Activated T-cell treated with anti-CD3 and anti-CD28 coated beads for 24 hours (primary cell): ENCODE measurements around the gene HBEGF.

Experiments
- DNase-seq: peaks from one replicate; pipeline ENCODE4 v3.0.0-alpha.2; 2020; ENCODE audit warnings: low read depth

The HBEGF gene

DNA sequence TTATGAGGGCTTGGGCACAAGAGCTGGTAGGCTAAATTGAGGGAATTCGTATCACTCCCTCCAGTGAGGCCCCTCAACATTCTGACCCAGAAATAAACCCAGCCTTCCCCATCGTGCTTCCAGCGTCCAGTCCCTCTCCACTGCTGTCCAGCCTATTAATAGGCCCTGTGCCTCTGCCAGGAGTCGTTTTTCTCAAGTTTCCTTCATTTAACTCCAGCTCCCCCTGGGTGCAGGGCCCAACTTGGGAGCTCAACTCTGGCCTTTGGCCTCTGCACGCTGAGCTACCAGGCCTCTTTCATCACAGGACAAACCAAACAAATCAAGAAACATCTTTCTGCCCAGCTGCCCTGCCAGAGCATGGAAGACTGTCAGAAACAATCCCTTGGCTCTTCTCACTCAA is 10.0 kb downstream of the HBEGF start:
- no peak for DNase-seq

DNA sequence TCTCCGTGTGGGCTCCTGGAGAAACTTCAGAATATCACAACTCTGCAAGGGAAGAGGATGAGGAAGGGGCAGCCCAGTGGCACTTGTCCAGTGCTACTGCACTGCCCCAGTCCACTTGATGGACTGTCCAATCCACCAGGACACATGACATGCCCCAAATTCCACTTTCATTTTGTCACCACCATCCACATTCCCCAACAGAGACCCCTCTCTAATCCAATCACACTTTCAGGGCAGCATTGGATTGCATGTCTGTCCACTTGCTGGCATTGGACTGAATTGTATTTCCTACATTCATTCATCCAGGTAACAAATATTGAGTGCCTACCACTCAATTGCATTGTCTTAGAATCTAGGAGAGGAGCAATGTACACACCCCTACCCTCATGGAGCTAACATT is 14.8 kb downstream of the HBEGF start:
- DNase-seq: no peak

DNA sequence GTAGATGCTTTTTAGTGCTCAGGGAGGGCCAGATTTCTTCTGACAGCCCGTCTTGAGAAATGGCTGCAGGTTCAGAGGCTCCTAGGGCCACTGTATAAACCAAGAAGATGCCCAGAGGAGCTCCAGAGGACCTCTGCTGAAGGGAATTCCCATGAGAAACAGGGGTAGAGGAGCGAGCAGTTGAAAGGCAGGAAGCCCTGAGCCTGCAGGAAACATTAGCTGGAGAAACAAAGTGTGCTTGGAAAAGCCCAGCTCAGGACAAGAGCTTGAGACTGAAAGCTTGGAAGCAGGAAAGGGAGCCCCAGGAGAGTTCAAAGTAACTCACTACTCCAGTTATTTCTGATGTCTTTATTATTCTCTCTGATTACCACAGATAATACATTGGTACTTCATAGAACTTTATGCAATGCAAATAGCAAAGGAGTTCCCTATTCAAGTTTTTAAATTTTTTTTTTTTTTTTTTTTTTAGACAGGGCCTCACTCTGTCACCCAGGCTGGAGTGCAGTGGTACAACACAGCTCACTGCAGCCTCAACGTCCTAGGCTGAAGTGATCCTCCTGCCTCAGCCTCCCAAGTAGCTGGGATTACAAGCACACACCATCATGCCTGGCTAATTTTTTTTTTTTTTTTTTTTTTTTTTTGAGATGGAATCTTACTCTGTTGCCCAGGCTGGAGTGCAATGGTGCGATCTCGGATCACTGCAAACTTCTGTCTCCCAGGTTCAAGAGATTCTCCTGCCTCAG is 16.5 kb downstream of the HBEGF start:
- no peak for DNase-seq

DNA sequence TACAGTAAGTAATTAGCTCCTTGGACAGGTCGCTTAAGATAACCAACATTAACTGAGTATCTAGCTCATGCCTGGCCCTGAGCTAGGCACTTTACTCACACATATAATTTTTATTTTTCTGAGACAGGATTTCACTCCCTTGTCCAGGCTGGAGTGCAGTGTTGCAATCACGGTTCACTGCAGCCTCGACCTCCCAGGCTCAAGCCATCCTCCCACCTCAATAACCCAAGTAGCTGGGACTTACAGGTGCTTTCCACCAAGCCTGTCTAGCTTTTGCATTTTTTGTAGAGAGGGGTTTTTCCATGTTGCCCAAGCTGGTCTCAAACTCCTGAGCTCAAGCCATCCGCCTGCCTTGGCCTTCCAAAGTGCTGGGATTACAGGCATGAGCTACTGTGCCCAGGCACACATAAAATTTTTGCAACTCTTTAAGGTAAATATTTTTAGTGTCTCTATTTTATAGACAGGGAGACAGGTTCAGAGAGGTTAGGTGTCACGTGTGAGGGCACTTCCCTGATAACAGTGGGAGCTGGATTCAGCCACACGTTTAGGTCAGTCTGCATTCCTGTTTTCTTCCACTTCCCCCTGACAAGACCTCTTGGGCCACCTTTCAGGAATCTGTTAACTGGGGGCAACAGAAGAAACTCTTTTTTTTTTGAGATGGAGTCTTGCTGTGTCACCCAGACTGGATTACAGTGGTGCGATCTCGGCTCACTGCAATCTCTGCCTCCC is 18.2 kb downstream of the HBEGF start:
- DNase-seq: no peak

DNA sequence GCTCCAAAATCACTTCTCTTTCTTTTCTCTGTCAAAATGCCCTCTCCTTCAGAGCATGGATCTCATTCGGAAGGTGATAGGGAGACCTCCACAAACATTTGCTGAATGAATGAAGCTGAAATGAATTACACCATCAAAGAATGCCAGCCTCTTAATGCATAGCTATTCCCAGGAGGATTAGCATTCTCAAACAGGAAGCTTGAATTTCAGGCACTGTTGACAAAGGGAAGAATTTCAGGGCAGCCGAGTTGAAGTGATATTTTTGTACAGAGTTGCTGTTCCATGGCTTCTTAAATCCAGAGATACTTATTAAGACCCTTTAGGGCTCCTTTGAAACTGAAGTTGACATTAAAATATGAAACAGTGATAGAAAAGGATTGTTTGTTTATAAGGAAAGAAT is 18.8 kb downstream of the HBEGF start:
- no peak for DNase-seq

DNA sequence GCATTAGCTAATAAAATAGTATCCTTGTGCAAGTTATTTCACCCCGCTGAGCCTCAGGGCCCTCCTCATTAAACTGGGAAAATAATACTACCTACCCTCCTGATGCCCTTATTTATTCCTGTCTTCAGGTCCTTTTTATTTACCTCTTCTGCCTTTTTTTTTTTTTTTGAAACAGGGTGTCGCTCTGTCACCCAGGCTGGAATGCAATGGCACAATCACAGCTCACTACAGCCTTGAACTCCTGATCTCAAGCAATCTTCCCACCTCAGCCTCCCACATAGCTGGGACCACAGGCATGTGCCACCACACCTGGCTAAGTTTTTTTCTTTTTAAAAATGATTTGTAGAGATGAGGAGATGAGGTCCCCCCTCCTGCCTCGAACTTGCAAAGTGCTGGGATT is 20.9 kb downstream of the HBEGF start:
- no peak for DNase-seq

DNA sequence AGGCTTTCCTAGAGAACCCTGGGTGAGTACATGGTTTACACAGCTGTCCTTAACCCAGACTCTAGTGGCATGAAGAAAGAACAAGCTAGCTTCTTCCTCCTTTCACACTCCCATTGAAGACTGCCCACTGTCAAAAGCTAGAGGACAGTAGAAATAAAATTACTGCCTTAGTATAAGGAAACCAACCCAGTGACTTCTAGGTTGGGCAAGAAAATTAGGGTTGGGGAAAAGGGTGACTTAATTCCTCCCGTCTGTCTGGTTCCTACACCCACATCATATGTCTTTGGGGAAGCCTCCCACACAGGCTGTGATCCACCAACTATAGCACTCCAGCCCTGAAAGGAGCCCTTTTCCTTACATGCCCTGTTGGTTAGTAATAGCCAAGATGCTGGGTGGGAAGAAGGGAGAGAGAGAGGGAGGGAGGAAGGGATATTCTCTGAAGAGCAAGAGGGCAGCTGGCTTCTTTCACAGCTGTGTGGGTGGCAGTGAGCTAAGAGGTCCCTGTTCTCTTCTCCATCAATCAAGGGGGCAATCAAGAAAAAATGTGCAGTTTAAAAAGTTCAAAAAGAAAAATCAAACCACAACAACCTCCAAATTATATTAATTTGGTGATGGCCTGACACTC is 21.7 kb downstream of the HBEGF start:
- no peak for DNase-seq

DNA sequence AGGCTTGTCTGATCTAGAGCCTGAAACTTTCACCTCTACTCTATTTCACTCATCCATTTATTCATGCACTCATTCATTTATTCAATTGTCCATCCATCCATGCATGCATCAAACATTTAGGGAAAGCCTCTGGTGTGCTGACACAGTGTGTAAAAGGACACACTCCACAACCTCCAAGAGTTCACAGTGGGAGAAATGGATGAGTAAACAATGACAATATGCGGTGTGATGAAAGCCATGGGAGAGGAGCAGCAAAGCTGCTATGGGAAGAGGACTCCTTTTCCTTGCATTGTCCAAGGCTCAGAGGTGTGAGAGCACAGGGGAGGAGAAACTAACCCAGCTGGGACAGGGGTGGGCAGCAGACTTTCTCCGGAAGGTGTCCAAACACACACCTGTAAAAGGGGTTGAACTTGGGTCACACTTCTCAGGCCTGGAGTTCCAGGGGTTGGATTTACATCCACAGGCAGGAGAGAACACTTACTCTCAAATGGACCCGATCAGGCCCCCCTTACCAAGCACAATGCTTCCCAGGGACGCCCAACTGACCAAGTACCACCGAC is 22.3 kb downstream of the HBEGF start:
- DNase-seq: no peak

DNA sequence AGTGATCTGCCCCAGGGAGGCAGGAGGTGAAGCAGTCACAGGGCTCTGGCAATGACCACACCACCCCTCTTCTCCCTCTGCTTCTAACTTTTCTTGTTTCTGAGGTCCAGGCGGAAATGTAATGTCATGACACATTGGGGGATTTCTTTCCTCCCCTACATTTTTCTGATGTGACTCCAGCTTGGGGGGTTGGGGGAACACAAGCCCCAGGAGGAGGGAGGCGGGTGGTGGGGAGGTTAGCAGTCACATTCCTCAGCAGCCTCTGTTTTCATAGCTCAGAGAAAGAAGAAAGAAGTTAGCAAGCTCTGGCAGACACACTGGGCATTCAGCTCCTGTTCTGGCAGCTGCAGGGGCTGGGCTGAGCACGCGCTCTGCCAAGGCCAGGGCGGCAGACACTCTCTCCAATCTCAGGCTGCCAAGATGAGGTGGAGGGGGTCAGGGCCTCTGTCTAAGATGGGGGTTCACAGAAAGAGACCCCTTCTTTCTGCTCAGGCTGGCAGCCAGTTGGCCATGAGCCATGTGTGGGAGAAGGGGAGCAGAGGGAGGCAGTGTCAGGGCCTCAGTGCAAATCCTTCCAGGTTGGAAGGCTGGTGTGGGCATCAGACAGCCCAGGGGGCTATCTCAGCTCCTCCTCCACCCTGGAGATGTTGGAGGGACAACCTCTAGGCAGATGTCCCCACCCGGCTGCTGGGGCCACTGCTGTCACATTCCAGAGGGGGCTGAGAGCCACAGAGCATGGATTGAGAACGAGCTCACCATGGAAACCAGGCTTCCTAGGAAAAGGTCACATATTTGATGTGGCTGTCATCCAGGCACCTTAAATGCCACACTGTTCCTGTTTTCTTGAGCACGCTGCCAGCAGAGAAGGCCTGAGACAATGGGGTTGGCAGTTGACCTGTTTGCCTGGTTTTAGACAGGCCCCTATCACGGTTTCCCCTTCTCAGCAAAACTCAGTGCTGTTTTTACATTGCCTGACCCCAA is 23.4 kb downstream of the HBEGF start:
- DNase-seq: no peak

DNA sequence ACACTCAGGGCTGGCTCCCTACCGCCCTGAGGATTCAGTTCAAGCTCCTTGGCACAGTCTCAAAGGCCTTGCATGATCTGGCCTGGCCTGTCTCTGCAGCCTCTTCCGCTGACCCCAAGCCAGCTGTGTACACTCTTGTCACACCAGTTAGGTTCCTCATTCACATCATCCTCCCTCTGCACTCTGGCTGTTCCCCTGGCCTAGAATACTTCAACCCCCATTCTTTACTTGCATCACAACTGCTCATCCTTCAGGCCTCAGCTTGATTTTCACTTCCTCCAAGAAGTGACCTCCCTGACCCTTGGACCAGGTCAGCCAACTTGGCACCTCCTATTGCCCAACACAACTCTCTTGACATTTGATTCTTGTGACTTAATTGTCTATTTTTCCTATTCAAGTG is 24.6 kb downstream of the HBEGF start:
- DNase-seq: no peak

DNA sequence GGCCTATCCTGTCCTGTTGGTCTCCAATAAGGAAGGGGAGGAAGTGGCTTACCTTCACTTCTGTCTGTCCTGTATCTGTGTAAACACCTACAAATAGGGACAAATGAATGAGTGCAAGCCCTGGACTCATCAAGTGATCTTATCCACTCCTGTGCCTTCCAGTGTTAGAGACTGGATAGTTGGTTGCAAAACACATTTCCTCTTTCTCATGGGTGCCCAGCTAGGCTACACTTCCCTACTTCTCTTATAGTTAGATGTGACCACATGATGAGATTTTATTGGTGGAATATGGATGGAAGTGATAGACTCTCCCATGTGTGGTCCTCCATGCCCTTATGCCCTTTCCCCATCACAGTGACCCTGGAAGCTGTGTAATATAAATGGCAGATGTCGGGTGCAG is 26.6 kb downstream of the HBEGF start:
- DNase-seq: no peak

DNA sequence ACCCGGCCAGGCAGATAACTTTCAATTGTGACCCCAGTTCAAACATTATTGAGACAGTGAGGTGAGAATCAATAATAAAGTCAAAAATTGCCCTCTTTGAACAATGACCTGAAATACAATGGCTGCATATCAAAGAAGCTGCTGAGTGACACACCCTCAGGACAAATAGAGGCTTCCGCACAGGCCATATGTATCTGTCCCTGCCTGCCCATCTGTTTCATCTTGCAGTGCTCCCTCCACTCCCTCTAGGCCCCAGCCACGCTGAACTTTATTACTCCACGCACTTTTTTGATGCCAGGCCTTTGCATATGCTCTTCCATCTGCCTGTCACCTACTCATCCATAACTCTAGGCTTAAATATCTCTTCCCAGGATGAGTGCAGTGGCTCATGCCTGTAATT is 27.6 kb downstream of the HBEGF start:
- DNase-seq: no peak

DNA sequence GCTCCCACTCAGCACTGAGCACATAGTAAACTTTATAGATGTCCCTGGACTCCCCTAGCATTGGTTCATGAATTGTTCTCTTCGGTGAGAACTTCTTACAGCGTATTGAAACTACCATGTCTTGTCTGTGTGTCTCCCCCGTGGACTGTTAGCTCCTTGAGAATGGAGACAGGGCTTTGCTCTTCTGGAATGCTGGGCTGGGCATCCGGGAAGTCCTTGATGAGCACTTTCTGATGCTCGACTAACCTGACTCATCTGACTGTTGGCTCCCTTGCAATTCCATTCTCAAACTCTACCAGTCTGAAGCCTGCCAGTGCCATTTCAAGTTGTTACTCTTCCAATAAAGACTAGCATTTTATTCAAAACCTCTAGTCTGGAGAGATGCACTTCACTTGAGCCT is 28.5 kb downstream of the HBEGF start:
- DNase-seq: no peak

DNA sequence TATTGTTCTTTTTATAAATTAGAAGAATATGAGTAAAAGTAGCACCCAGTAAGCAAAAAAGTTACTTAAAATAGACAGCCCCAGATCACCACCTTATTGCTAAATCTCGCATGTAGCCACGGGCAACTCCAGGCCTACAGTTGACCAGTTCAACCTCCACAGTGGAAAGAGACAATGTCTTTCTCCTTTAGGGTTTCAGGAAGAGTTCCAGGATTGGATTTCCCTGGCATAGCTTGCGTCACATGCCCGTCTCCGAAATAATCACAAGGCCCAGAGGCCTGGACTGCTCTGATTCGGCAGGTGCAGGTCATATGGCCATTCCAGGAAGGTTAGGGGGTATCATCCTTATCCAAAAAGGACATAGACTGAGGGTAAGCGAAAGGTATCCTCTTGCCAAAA is 33.6 kb downstream of the HBEGF start:
- DNase-seq: no peak

DNA sequence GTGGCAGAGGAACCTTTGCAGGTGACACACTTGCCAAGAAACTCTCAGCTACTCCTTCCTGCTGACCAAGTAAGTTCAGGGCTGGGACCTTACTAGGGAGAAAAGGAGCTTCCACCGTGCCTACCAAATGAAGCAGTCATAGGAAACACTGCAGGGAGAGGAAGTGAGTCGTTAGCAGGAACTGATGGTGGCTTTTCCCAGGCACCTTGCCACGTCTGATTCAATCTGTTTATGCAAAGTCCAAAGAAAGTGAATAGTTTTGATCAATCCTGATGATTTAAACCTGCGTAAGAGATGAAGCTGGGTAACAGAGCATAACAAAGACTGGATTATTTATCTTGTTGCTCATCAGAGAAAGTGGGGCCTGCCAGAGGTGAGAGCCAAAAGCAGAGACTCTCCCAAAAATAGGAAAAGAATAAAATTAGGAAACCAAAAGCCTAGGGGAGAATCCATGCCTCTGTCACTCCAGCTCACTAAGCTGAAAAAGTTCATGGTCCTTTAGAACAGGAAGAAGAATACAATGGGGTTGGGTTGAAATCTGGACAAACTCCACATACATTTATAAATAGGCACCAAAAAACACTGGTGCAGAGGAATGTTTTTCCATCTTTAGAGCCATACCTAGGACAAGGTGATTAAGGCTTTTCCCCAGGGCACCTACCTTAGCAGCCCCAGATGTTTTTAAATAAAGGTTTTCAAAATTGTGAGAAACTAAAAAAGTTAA is 34.2 kb downstream of the HBEGF start:
- DNase-seq: no peak

DNA sequence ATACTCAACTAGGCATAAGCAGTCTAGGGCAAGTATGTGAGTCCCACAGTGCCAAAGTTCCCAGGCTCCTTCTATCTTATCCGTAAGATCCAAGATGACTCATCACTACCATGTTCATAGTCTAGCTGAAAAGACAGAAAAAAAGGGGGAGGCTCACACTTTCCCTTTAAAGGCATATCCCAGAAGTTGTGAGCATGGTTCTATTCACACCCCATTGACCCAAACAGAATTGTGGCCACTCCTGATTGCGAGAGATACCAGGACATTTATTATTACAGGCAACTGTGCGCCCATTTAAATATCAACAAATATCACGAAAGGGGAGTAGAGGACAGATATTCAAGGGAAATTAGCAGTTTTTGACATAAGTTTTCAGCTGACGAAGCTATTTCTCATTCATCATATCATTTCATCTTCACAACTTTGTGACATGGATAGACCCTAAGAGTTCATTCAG is 35.4 kb downstream of the HBEGF start:
- no peak for DNase-seq

DNA sequence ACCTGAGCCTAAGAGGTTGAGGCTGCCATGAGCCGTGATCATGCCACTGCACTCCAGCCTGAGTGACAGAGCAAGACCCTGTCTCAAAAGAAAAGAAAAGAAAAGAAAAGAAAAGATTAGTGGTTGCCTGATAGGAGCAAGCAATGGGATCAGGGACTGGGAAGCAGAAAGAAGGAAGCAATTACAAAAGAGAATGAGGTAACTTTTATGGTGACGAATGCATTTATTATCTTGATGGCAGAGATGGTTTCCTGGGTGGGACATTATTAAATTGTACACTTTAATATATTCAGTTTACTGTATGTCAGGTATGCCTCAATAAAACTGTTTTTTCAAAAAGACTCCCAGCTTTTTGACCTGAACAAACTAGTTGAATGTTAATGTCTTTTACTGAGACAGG is 36.0 kb downstream of the HBEGF start:
- no peak for DNase-seq

DNA sequence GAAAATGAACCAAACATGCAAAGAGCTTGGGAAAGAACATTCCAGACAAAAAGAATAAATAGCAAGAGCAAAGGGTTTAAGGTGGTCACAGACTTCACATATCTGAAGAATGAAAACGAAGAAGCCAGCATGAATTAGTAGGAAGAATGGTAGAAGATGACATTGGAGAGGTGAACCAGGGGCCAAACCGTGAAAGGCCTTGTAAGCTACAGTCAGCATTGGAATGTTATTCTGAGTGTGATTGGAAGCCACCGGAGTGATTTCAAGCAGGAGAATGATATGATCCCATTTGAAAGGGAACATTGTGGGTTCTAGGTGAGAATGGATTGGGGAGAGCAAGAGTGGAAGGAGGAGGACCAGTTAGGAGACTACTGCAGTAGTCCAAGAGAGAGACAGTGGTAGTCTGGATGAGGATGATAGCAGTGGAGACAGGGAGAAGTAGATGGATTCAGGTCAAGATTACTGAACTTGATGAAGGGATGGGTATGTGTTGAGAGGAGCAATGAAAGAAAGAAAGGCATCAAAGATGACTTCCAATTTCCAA is 36.6 kb downstream of the HBEGF start:
- DNase-seq: no peak

DNA sequence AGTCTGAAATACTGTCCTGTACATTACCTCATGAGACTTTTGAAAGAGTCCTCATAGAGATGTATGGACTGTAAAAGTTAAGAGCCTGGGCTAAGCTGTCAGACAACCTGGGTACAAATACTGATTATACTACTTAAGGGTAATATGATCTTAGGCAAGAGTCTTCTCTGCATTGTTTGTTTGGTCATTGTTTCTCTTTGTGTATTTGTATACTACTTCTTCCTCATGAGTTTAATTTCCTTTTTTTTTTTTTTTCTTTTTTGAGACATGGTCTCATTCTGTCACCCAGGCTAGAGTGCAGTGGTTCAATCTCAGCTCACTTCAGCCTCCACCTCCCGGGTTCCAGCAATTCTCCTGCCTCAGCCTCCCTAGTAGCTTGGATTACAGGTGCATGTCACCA is 40.9 kb downstream of the HBEGF start:
- no peak for DNase-seq

DNA sequence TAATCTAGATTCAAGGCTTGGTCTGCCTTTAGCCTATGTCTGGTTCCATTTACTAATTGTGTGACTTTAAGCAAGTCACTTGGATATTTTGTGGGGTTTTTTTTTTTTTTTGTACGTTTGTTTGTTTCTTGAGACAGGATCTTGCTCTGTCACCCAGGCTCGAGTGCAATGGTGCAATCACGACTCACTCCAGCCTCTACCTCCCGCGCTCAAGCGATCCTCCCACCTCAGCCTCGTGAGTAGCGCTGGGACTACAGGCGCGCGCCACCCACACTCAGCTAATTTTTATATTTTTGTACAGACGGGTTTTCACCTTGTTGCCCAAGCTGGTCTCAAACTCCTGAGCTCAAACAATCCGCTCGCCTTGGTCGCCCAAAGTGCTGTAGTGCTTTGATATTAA is 42.4 kb downstream of the HBEGF start:
- no peak for DNase-seq
